Stomach (tissue), 4 donors: ENCODE results near the gene KASH5.

Experiments
- CTCF ChIP-seq, 7 experiments: fragments of 450-650 bp in 4 of 7; fragments of 200-600 bp in 3 of 7; sonication (generic) in 3 of 7; IDR thresholded peaks; one replicate each; pipeline ENCODE4 v1.5.1; 2016 to 2019; ENCODE audit warnings: antibody characterized with exemption in 7 of 7, control low read depth in 2 of 7, mild to moderate bottlenecking in 1 of 7
- EP300 ChIP-seq: sonication (generic); formaldehyde crosslinking; IDR thresholded peaks from one replicate; pipeline ENCODE4 v1.6.1; 2017; ENCODE audit warnings: antibody characterized with exemption
- POLR2A ChIP-seq, 4 donors: fragments of 450-650 bp; IDR thresholded peaks; one replicate each; pipeline ENCODE4 v1.6.1; 2016; ENCODE audit warnings: antibody characterized with exemption in 4 of 4, control low read depth in 2 of 4, mild to moderate bottlenecking in 1 of 4, moderate library complexity in 1 of 4
- POLR2AphosphoS5 ChIP-seq, 3 donors: sonication (generic); formaldehyde crosslinking; IDR thresholded peaks; one replicate each; pipeline ENCODE4 v1.6.1; 2016; ENCODE audit warnings: antibody characterized with exemption in 3 of 3

GRCh38 chr19:49423985-49424303 lies 35.9 kb downstream of the KASH5 start:
- TF ChIP-seq CTCF (IDR thresholded peaks at IDR 0.05) (no peak), POLR2A (IDR thresholded peaks at IDR 0.05) (no peak), POLR2AphosphoS5 (IDR thresholded peaks at IDR 0.05) (no peak), EP300 (no peak)
